Measurements from ENCODE around the gene MAGI2.
"Not testable (repeated sequence)": the region's sequence is repeated elsewhere in the genome, so short reads cannot be mapped to it uniquely, and the experiment has no call there.

The MAGI2 gene

GRCh38 chr7:79036356-79036755 lies 417.1 kb downstream of the MAGI2 start:
- H3K4me3 ChIP-seq (ENCODE audit: low read depth, low read length): no peak overlapping the region
- POLR2A ChIA-PET: no interaction called here
- CTCF ChIA-PET: no interaction called here

GRCh38 chr7:79035858-79036257 lies 417.6 kb downstream of the MAGI2 start:
- TF ChIP-seq CTCF (IDR thresholded peaks at IDR 0.05; ENCODE audit: insufficient read depth, low read length, missing control alignments): no peak
- H3K4me3 ChIP-seq (ENCODE audit: low read depth, low read length): no peak overlapping the region
- no peak for DNase-seq (ENCODE audit: low read depth, low spot score)
- CTCF ChIA-PET: no interaction called here
- POLR2A ChIA-PET: no interaction called here

More at GRCh38 chr7:79036356-79036755, 417.1 kb downstream of the MAGI2 start:
- no peak for TF ChIP-seq CTCF (IDR thresholded peaks at IDR 0.05; ENCODE audit: insufficient read depth, low read length, missing control alignments)
- no peak for DNase-seq (ENCODE audit: low read depth, low spot score)

GRCh38 chr7:79034730-79035129 lies 418.7 kb downstream of the MAGI2 start:
- ChIA-PET CTCF (no interaction called here), POLR2A (interaction anchor here (0.5 kb wide), 1 partner anchor 19 kb away, joined by 3 read pairs; no protein-coding TSS in a partner anchor)
- no peak overlapping the region for H3K4me3 ChIP-seq (ENCODE audit: low read depth, low read length)
- DNase-seq (ENCODE audit: low read depth, low spot score): no peak
- TF ChIP-seq CTCF (IDR thresholded peaks at IDR 0.05; ENCODE audit: insufficient read depth, low read length, missing control alignments): no peak

- POLR2A ChIA-PET; DNase-seq (ENCODE audit: low read depth, low spot score); H3K4me3 ChIP-seq (ENCODE audit: low read depth, low read length); CTCF ChIA-PET: not testable (repeated sequence)
These were observed 433.8 kb downstream of the MAGI2 start for GRCh38 chr7:79019711-79020110.

GRCh38 chr7:79011921-79012320 lies 441.5 kb downstream of the MAGI2 start:
- CTCF ChIA-PET: no interaction called here
- DNase-seq (ENCODE audit: low read depth, low spot score): no peak
- no peak for TF ChIP-seq CTCF (IDR thresholded peaks at IDR 0.05; ENCODE audit: insufficient read depth, low read length, missing control alignments)
- POLR2A ChIA-PET: no interaction called here
- H3K4me3 ChIP-seq (ENCODE audit: low read depth, low read length): no peak overlapping the region

- DNase-seq (ENCODE audit: low read depth, low spot score): no peak
- TF ChIP-seq CTCF (IDR thresholded peaks at IDR 0.05; ENCODE audit: insufficient read depth, low read length, missing control alignments): no peak
- H3K4me3 ChIP-seq (ENCODE audit: low read depth, low read length): no peak overlapping the region
- CTCF ChIA-PET: no interaction called here
- POLR2A ChIA-PET: no interaction called here
These were observed 443.8 kb downstream of the MAGI2 start for GRCh38 chr7:79009647-79010046.

- DNase-seq (ENCODE audit: low read depth, low spot score): no peak
- ChIA-PET CTCF (no interaction called here), POLR2A (no interaction called here)
- no peak for TF ChIP-seq CTCF (IDR thresholded peaks at IDR 0.05; ENCODE audit: insufficient read depth, low read length, missing control alignments)
- H3K4me3 ChIP-seq (ENCODE audit: low read depth, low read length): no peak overlapping the region
These were observed 444.7 kb downstream of the MAGI2 start for GRCh38 chr7:79008786-79009185.
